K562 (cell line): ENCODE data around the gene HEXIM2. TPM values are rescaled to one million over a fixed set of nuclear protein-coding genes. Genes with fewer than 3 reads are reported as not detected.

Experiments
- ATF7 ChIP-seq: fragments of 450-650 bp; IDR thresholded peaks from 2 replicates; pipeline ENCODE4 v1.7.1; 2014; ENCODE audit warnings: mild to moderate bottlenecking, moderate library complexity
- BACH1 ChIP-seq: fragments of 200-800 bp; sonication (Bioruptor generic); IDR thresholded peaks from 2 replicates; pipeline ENCODE4 v1.6.1; 2016; ENCODE audit warnings: missing genetic modification characterization, missing compliant biosample characterization
- CC2D1A ChIP-seq: fragments of 450-650 bp; IDR thresholded peaks from 2 replicates; pipeline ENCODE4 v1.6.1; 2017; ENCODE audit warnings: mild to moderate bottlenecking
- EGR1 ChIP-seq: fragments of 450-650 bp; conservative IDR thresholded peaks from 2 replicates; pipeline ENCODE4 v1.6.1; 2017; ENCODE audit warnings: mild to moderate bottlenecking
- ERF ChIP-seq: fragments of 450-650 bp; formaldehyde crosslinking; IDR thresholded peaks from 2 replicates; pipeline ENCODE4 v1.4.0; 2020; ENCODE audit warnings: mild to moderate bottlenecking, mixed read lengths
- ETV6 ChIP-seq, 3 experiments: fragments of 150-350 bp in 1 of 3; sonication (generic) in 1 of 3; formaldehyde crosslinking in 1 of 3; IDR thresholded peaks; 2 replicates each; pipeline versions ENCODE4 v1.6.1 to v1.8.0; 2014 to 2022; ENCODE audit warnings: borderline replicate concordance in 2 of 3, low read depth in 2 of 3, antibody characterized with exemption in 1 of 3, low read length in 1 of 3, mild to moderate bottlenecking in 1 of 3, missing genetic modification reagents in 1 of 3
- FOS ChIP-seq: IDR thresholded peaks from 3 replicates; pipeline ENCODE4 v1.6.1; 2011; ENCODE audit not compliant: insufficient read length; ENCODE audit errors: extremely low read depth
- HMGN3 ChIP-seq: IDR thresholded peaks from 2 replicates; pipeline ENCODE4 v1.6.1; 2011; ENCODE audit warnings: borderline replicate concordance, low read depth, mild to moderate bottlenecking, mixed read lengths, low read length; ENCODE audit not compliant: insufficient read length; ENCODE audit errors: extremely low read depth
- L3MBTL2 ChIP-seq: fragments of 450-650 bp; IDR thresholded peaks from 2 replicates; pipeline ENCODE4 v1.6.1; 2016; ENCODE audit warnings: mild to moderate bottlenecking, moderate library complexity
- NCOR1 ChIP-seq: fragments of 450-650 bp; IDR thresholded peaks from 2 replicates; pipeline ENCODE4 v1.6.1; 2016; ENCODE audit warnings: mild to moderate bottlenecking, moderate library complexity
- NR2C2 ChIP-seq, 2 experiments: fragments of 200-800 bp in 1 of 2; sonication (Bioruptor generic) in 1 of 2; sonication (generic) in 1 of 2; formaldehyde crosslinking in 1 of 2; IDR thresholded peaks; 2 replicates each; pipeline versions ENCODE4 v1.6.1 to v1.8.0; 2016 to 2022; ENCODE audit warnings: mild to moderate bottlenecking in 1 of 2, missing compliant biosample characterization in 1 of 2, missing genetic modification characterization in 1 of 2, missing genetic modification reagents in 1 of 2
- SMARCB1 ChIP-seq: IDR thresholded peaks from 2 replicates; pipeline ENCODE4 v1.6.1; 2011; ENCODE audit warnings: improper control_type of control experiment, low read depth; ENCODE audit not compliant: insufficient read length
- SPI1 ChIP-seq: IDR thresholded peaks from 2 replicates; pipeline ENCODE4 v1.6.1; 2011; ENCODE audit warnings: low read depth, low read length, control low read depth, borderline replicate concordance
- TARDBP ChIP-seq: fragments of 450-650 bp; IDR thresholded peaks from 2 replicates; pipeline ENCODE4 v1.6.1; 2016
- ZNF140 ChIP-seq: fragments of 250-450 bp; sonication (Bioruptor Pico); IDR thresholded peaks from 2 replicates; pipeline ENCODE4 v1.8.0; 2021; ENCODE audit warnings: moderate library complexity, mild to moderate bottlenecking, inconsistent platforms
- ZNF253 ChIP-seq: fragments of 250-450 bp; sonication (Bioruptor Pico); conservative IDR thresholded peaks from 2 replicates; pipeline ENCODE4 v1.6.1; 2021; ENCODE audit warnings: mild to moderate bottlenecking
- ZNF311 ChIP-seq: fragments of 250-450 bp; sonication (Bioruptor Pico); IDR thresholded peaks from 2 replicates; pipeline ENCODE4 v1.4.0; 2020; ENCODE audit warnings: mild to moderate bottlenecking, moderate library complexity
- ZNF561 ChIP-seq: fragments of 450-650 bp; formaldehyde crosslinking; conservative IDR thresholded peaks from 2 replicates; pipeline ENCODE4 v1.4.0; 2020; ENCODE audit warnings: mild to moderate bottlenecking, moderate library complexity
- polyA plus RNA-seq, 8 experiments: library from polyadenylated mRNA; depleted of rRNA in 4 of 8; stranded (reverse) in 5 of 8; unstranded in 3 of 8; fragments of >200 nt; fragmentation: Nextera tagmentation in 2 of 8; fragmentation: Illumina TruSeq in 1 of 8; extraction: Ambion mirVana in 2 of 8; extraction: Trizol in 1 of 8; gene quantifications; 2 replicates each; pipeline versions ENCODE4 v1.2.1 to v1.2.3, GENCODE V29; 2011 to 2014; ENCODE audit warnings: inconsistent platforms in 1 of 8, missing spikeins in 1 of 8
- total RNA-seq, 7 experiments: library from RNA; depleted of rRNA in 6 of 7; stranded (reverse); fragments of >200 nt in 6 of 7; fragmentation: Illumina TruSeq in 2 of 7; extraction: Trizol in 2 of 7; gene quantifications; 2 replicates each; pipeline versions ENCODE4 v1.2.1 to v1.2.3, GENCODE V29; 2011 to 2021; ENCODE audit warnings: low replicate concordance in 1 of 7
- TF ChIP-seq, protein P1 (sequence below): IDR thresholded peaks from 2 replicates; pipeline ENCODE4 v1.6.1; 2012; ENCODE audit warnings: low read depth, low read length, improper control_type of control experiment, borderline replicate concordance
- TF ChIP-seq, protein P2 (sequence below): fragments of 450-650 bp; IDR thresholded peaks from 2 replicates; pipeline ENCODE4 v1.6.1; 2017; ENCODE audit warnings: antibody characterized with exemption, mild to moderate bottlenecking
- TF ChIP-seq, protein P3 (sequence below): fragments of 250-450 bp; sonication (Bioruptor Pico); IDR thresholded peaks from 2 replicates; pipeline ENCODE4 v1.8.0; 2022; ENCODE audit warnings: moderate library complexity, mild to moderate bottlenecking, inconsistent platforms

Gene HEXIM2
- total and polyA plus RNA-seq, 9 of the 15 experiments (the other 6 are each of a cell fraction or from before 2014, with no cell fraction given) = 0.69 to 3.4 (median 1.1) TPM; not detected in 2

DNA sequence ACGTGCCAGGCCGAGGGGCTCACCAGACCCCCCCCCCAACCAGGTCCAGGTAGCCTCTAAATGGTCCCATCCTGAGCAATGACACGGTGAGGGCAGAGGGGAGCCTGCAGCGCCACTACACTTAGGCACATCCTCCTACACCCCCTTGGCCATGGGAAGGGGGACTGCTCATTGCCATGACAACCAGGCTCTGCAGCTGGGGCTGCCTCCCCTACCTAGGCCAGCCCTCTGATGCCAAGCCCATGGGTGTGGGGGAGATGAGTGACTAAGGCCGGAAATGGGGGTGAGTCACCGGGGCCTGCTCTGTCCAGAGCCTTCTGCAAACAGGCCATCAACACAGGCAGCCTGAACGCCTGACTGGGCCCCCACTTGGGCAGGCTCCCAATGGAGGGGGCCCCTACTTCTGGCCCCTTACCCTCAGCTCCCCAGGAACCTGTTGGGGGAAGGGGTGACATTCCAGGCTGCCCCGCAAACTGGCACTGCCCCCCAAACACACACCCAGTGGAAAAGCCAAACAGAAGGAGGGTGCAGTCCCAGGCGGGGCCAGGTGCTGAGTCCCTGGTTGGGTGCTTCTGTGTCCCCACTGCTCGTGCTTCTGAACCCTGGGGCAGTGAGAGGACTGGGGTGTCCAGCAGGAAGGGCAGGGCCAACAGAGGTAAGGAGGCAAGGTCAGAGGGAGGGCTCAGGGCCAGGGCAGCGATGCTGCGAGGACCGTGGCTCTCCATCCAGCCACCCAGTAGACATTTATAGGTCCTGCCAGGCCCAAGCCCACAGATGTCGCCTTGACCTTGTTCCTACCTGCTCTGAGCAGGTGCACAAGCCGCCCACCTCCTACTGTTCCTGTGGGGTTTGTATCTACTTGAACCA, 37.5 kb upstream of the HEXIM2 start (continued):
- peak; percentile 58; the same call in 1 of the 2 replicates for TF ChIP-seq TARDBP
- TF ChIP-seq, protein P1, sequence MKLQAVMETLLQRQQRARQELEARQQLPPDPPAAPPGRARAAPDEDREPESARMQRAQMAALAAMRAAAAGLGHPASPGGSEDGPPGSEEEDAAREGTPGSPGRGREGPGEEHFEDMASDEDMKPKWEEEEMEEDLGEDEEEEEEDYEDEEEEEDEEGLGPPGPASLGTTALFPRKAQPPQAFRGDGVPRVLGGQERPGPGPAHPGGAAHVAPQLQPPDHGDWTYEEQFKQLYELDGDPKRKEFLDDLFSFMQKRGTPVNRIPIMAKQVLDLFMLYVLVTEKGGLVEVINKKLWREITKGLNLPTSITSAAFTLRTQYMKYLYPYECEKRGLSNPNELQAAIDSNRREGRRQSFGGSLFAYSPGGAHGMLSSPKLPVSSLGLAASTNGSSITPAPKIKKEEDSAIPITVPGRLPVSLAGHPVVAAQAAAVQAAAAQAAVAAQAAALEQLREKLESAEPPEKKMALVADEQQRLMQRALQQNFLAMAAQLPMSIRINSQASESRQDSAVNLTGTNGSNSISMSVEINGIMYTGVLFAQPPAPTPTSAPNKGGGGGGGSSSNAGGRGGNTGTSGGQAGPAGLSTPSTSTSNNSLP = no peak
- TF ChIP-seq, protein P2, sequence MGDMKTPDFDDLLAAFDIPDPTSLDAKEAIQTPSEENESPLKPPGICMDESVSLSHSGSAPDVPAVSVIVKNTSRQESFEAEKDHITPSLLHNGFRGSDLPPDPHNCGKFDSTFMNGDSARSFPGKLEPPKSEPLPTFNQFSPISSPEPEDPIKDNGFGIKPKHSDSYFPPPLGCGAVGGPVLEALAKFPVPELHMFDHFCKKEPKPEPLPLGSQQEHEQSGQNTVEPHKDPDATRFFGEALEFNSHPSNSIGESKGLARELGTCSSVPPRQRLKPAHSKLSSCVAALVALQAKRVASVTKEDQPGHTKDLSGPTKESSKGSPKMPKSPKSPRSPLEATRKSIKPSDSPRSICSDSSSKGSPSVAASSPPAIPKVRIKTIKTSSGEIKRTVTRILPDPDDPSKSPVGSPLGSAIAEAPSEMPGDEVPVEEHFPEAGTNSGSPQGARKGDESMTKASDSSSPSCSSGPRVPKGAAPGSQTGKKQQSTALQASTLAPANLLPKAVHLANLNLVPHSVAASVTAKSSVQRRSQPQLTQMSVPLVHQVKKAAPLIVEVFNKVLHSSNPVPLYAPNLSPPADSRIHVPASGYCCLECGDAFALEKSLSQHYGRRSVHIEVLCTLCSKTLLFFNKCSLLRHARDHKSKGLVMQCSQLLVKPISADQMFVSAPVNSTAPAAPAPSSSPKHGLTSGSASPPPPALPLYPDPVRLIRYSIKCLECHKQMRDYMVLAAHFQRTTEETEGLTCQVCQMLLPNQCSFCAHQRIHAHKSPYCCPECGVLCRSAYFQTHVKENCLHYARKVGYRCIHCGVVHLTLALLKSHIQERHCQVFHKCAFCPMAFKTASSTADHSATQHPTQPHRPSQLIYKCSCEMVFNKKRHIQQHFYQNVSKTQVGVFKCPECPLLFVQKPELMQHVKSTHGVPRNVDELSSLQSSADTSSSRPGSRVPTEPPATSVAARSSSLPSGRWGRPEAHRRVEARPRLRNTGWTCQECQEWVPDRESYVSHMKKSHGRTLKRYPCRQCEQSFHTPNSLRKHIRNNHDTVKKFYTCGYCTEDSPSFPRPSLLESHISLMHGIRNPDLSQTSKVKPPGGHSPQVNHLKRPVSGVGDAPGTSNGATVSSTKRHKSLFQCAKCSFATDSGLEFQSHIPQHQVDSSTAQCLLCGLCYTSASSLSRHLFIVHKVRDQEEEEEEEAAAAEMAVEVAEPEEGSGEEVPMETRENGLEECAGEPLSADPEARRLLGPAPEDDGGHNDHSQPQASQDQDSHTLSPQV = peak; percentile 95
- no peak for TF ChIP-seq NR2C2 (CRISPR knock-in tag; IDR thresholded peaks at IDR 0.05)
- TF ChIP-seq NR2C2 (tag; IDR thresholded peaks at IDR 0.05) = peak; percentile 37; the same call in 1 of the 2 replicates
- TF ChIP-seq ZNF140 (CRISPR knock-in tag) = no peak
- peak; percentile 74 for TF ChIP-seq FOS
- TF ChIP-seq, protein P3, sequence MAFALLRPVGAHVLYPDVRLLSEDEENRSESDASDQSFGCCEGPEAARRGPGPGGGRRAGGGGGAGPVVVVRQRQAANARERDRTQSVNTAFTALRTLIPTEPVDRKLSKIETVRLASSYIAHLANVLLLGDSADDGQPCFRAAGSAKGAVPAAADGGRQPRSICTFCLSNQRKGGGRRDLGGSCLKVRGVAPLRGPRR (CRISPR knock-in tag) = no peak
- 0 out of 2 replicates have a peak, but pooled peaks have one; percentile 20 for TF ChIP-seq ERF
- no peak for TF ChIP-seq SMARCB1
- TF ChIP-seq ZNF311 (CRISPR knock-in tag) = 0 out of 2 replicates have a peak, but pooled peaks have one; percentile 11
- TF ChIP-seq EGR1 = peak; percentile 48
- TF ChIP-seq ZNF253 (CRISPR knock-in tag) = no peak
- no peak for TF ChIP-seq ZNF561 (CRISPR knock-in tag)
- no peak for TF ChIP-seq CC2D1A
- no peak for TF ChIP-seq ETV6 (IDR thresholded peaks at IDR 0.05; ENCODE audit: borderline replicate concordance in 1 of 2, low read depth in 2 of 2, low read length in 1 of 2)
- TF ChIP-seq ETV6 (CRISPR knock-in tag; IDR thresholded peaks at IDR 0.05; ENCODE audit: borderline replicate concordance) = no peak
- 0 out of 2 replicates have a peak, but pooled peaks have one; percentile 43 for TF ChIP-seq BACH1
- TF ChIP-seq ATF7 = peak; percentile 48; the same call in 1 of the 2 replicates
- TF ChIP-seq NCOR1 = 0 out of 2 replicates have a peak, but pooled peaks have one; percentile 34
- TF ChIP-seq L3MBTL2 = peak; percentile 39; the same call in 1 of the 2 replicates
- TF ChIP-seq HMGN3 = peak; percentile 38
- TF ChIP-seq SPI1 = peak; percentile 8; the same call in 1 of the 2 replicates
